ENCODE measurements around the gene KLHDC1. TPM values are rescaled to one million over a fixed set of nuclear protein-coding genes. Genes with fewer than 3 reads are reported as not detected.
"Not testable (repeated sequence)": the region's sequence is repeated elsewhere in the genome, so short reads cannot be mapped to it uniquely, and the experiment has no call there.

The KLHDC1 gene
- total and polyA plus RNA-seq, 4 donors, result 0.36 to 4.1 (median 2.5) TPM

DNA sequence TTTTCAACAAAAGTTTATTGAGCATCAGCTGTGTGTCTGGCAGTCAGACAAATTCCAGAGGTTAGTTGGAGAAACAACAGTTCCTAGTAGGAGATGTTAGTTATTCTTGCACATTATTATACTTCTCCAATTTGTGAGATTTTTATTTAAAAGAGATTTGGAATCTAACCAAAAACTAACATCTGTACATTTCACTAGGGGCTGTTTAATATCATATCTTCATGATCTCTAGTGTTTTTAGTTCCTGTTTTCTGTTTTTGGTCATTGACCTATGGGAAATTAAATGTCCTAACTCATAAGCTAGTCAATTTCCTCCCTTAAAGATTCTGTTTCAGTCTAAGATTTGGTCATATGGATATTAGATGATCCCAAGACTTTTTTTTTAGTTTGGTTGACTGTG is 40.9 kb downstream of the KLHDC1 start:
- Histone ChIP-seq H3K36me3 (ENCODE audit: control insufficient read depth in 4 of 4, insufficient read depth in 3 of 4, low read depth in 1 of 4, low read length in 3 of 4) (peaks cover 0 to 7% (median 2%) of the 10 kb centered on the region in 4 donors), H3K4me3 (ENCODE audit: low read depth in 1 of 3, low read length in 3 of 3) (no peak overlapping the region), H3K27ac (ENCODE audit: low read depth in 1 of 2, low read length in 2 of 2) (no peak overlapping the region), H3K4me1 (ENCODE audit: control insufficient read depth in 4 of 4, insufficient read depth in 4 of 4, low read length in 3 of 4) (no peaks in the 10 kb centered on the region), H3K9ac (ENCODE audit: low read depth in 1 of 2, low read length in 2 of 2) (no peak overlapping the region), H3K9me3 (ENCODE audit: control insufficient read depth in 4 of 4, low read length in 3 of 4) (no peaks in the 10 kb centered on the region), H3K27me3 (ENCODE audit: control insufficient read depth in 4 of 4, insufficient read depth in 4 of 4, low read length in 3 of 4) (no peaks in the 10 kb centered on the region)
- DNase-seq (ENCODE audit: low spot score), result no peak
- TF ChIP-seq, protein P1, sequence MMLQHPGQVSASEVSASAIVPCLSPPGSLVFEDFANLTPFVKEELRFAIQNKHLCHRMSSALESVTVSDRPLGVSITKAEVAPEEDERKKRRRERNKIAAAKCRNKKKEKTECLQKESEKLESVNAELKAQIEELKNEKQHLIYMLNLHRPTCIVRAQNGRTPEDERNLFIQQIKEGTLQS (IDR thresholded peaks at IDR 0.05), result no peak

DNA sequence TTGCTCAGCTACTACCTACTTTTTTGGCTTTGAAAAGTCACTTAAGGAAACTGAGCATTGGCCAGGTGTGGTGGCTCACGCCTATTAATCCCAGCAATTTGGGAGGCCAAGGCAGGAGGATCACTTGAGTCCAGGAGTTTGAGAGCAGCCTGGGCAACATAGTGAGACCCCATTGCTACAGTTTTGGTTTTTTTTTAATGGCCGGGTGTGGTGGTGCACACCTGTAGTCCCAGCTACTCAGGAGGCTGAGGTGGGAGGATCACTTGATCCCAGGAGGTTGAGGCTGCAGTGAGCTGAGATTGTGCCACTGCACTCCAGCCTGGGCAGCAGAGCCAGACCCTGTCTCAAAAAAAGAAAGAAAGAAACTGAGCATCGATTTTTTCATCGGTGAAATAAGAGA is 42.7 kb downstream of the KLHDC1 start:
- WGBS, result 88% methylated on average over 4 of the region's 4 CpGs
- not testable (repeated sequence) for H3K36me3 ChIP-seq (ENCODE audit: control insufficient read depth in 4 of 4, insufficient read depth in 3 of 4, low read depth in 1 of 4, low read length in 3 of 4); H3K4me3 ChIP-seq (ENCODE audit: low read depth in 1 of 3, low read length in 3 of 3)

DNA sequence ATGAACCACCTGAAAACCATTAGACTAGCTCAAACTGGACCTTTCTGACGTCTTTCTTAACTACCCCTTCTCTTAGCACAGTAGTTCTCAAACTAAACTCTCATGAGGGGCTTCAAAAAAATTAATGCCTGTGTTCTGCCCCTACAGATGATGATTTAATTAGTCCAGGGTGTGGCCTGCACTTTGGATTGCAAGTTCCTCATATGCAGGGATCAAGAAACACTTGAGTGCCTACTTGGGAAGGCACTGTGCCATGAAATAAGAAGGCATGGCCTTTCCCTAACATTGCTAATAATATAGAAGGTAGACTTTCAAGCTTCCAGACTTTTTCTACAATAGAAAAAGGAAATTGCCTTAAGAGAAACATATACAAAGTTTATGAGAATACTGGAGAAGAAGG is 52.3 kb downstream of the KLHDC1 start:
- TF ChIP-seq JUND (IDR thresholded peaks at IDR 0.05) (no peak), HNF4A (conservative IDR thresholded peaks at IDR 0.05) (no peak), EGR1 (IDR thresholded peaks at IDR 0.05; ENCODE audit: low read depth in 2 of 2) (no peak), RAD21 (IDR thresholded peaks at IDR 0.05) (no peak), GABPA (IDR thresholded peaks at IDR 0.05 in 1 of 2, conservative IDR thresholded peaks at IDR 0.05 in 1 of 2) (no peak), HNF4G (IDR thresholded peaks at IDR 0.05) (no peak), RXRA (IDR thresholded peaks at IDR 0.05) (no peak), YY1 (IDR thresholded peaks at IDR 0.05) (no peak), FOXA2 (IDR thresholded peaks at IDR 0.05) (no peak), TAF1 (conservative IDR thresholded peaks at IDR 0.05) (no peak)
- TF ChIP-seq, protein P2, sequence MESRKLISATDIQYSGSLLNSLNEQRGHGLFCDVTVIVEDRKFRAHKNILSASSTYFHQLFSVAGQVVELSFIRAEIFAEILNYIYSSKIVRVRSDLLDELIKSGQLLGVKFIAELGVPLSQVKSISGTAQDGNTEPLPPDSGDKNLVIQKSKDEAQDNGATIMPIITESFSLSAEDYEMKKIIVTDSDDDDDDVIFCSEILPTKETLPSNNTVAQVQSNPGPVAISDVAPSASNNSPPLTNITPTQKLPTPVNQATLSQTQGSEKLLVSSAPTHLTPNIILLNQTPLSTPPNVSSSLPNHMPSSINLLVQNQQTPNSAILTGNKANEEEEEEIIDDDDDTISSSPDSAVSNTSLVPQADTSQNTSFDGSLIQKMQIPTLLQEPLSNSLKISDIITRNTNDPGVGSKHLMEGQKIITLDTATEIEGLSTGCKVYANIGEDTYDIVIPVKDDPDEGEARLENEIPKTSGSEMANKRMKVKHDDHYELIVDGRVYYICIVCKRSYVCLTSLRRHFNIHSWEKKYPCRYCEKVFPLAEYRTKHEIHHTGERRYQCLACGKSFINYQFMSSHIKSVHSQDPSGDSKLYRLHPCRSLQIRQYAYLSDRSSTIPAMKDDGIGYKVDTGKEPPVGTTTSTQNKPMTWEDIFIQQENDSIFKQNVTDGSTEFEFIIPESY (IDR thresholded peaks at IDR 0.05), result no peak
- TF ChIP-seq, protein P3, sequence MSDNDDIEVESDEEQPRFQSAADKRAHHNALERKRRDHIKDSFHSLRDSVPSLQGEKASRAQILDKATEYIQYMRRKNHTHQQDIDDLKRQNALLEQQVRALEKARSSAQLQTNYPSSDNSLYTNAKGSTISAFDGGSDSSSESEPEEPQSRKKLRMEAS (IDR thresholded peaks at IDR 0.05), result no peak
- TF ChIP-seq, protein P4, sequence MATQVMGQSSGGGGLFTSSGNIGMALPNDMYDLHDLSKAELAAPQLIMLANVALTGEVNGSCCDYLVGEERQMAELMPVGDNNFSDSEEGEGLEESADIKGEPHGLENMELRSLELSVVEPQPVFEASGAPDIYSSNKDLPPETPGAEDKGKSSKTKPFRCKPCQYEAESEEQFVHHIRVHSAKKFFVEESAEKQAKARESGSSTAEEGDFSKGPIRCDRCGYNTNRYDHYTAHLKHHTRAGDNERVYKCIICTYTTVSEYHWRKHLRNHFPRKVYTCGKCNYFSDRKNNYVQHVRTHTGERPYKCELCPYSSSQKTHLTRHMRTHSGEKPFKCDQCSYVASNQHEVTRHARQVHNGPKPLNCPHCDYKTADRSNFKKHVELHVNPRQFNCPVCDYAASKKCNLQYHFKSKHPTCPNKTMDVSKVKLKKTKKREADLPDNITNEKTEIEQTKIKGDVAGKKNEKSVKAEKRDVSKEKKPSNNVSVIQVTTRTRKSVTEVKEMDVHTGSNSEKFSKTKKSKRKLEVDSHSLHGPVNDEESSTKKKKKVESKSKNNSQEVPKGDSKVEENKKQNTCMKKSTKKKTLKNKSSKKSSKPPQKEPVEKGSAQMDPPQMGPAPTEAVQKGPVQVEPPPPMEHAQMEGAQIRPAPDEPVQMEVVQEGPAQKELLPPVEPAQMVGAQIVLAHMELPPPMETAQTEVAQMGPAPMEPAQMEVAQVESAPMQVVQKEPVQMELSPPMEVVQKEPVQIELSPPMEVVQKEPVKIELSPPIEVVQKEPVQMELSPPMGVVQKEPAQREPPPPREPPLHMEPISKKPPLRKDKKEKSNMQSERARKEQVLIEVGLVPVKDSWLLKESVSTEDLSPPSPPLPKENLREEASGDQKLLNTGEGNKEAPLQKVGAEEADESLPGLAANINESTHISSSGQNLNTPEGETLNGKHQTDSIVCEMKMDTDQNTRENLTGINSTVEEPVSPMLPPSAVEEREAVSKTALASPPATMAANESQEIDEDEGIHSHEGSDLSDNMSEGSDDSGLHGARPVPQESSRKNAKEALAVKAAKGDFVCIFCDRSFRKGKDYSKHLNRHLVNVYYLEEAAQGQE (IDR thresholded peaks at IDR 0.05), result no peak
- no peak for DNase-seq (ENCODE audit: low spot score)
- peaks cover 2 to 19% (median 5%) of the 10 kb centered on the region in 4 donors for H3K36me3 ChIP-seq (ENCODE audit: control insufficient read depth in 4 of 4, insufficient read depth in 3 of 4, low read depth in 1 of 4, low read length in 3 of 4)

More for the DNA sequence above, 42.7 kb downstream of the KLHDC1 start:
- H3K4me1 ChIP-seq (ENCODE audit: control insufficient read depth in 4 of 4, insufficient read depth in 4 of 4, low read length in 3 of 4); H3K27me3 ChIP-seq (ENCODE audit: control insufficient read depth in 4 of 4, insufficient read depth in 4 of 4, low read length in 3 of 4); DNase-seq (ENCODE audit: low spot score); H3K9me3 ChIP-seq (ENCODE audit: control insufficient read depth in 4 of 4, low read length in 3 of 4); H3K9ac ChIP-seq (ENCODE audit: low read depth in 1 of 2, low read length in 2 of 2); H3K27ac ChIP-seq (ENCODE audit: low read depth in 1 of 2, low read length in 2 of 2): not testable (repeated sequence)

More for the DNA sequence above, 52.3 kb downstream of the KLHDC1 start:
- Histone ChIP-seq H3K9me3 (ENCODE audit: control insufficient read depth in 4 of 4, low read length in 3 of 4) (no peaks in the 10 kb centered on the region), H3K27me3 (ENCODE audit: control insufficient read depth in 4 of 4, insufficient read depth in 4 of 4, low read length in 3 of 4) (no peaks in the 10 kb centered on the region), H3K4me1 (ENCODE audit: control insufficient read depth in 4 of 4, insufficient read depth in 4 of 4, low read length in 3 of 4) (peaks cover 0 to 2% (median 0%) of the 10 kb centered on the region in 4 donors), H3K9ac (ENCODE audit: low read depth in 1 of 2, low read length in 2 of 2) (no peak overlapping the region), H3K27ac (ENCODE audit: low read depth in 1 of 2, low read length in 2 of 2) (no peak overlapping the region), H3K4me3 (ENCODE audit: low read depth in 1 of 3, low read length in 3 of 3) (no peak overlapping the region)
- 98% methylated on average over 1 of the region's 1 CpG for WGBS

Data from liver (tissue), 9 donors.